Right lobe of liver (tissue), 6 donors: ENCODE results near the gene CAV1. TPM values are rescaled to one million over a fixed set of nuclear protein-coding genes. Genes with fewer than 3 reads are reported as not detected.
A peak's percentile ranks its signal among the peaks of the same experiment; 100 is the strongest.

Experiments used
- ATAC-seq, 4 donors: fragments of 200-7000 bp; cut with Tn5 transposase; one replicate each; pipeline ENCODE4 v1.9.1; 2020; ENCODE audit warnings: mild to moderate bottlenecking in 4 of 4, moderate library complexity in 4 of 4
- DNase-seq, 3 donors: peaks; one replicate each; pipeline ENCODE4 v3.0.0-alpha.2; 2020
- H3K27ac ChIP-seq, 3 donors: fragments of 200-600 bp; one replicate each; pipeline ENCODE4 v1.8.0; 2022
- H3K27me3 ChIP-seq, 2 donors: fragments of 200-600 bp; one replicate each; pipeline ENCODE4 v1.8.0; 2022
- H3K36me3 ChIP-seq, 4 donors: fragments of 200-600 bp; sonication (generic) in 1 of 4; one replicate each; pipeline versions ENCODE4 v1.5.1 to v1.8.0; 2017 to 2022; ENCODE audit warnings: control low read depth in 1 of 4
- H3K4me1 ChIP-seq, 4 donors: fragments of 200-600 bp; sonication (generic) in 1 of 4; one replicate each; pipeline versions ENCODE4 v1.5.1 to v1.8.0; 2017 to 2022; ENCODE audit warnings: control low read depth in 1 of 4
- H3K4me3 ChIP-seq, 3 donors: fragments of 200-600 bp; one replicate each; pipeline ENCODE4 v1.8.0; 2022
- H3K9me3 ChIP-seq, 4 donors: fragments of 200-600 bp; sonication (generic) in 1 of 4; one replicate each; pipeline versions ENCODE4 v1.5.1 to v1.8.0; 2017 to 2022; ENCODE audit warnings: control low read depth in 1 of 4
- POLR2A ChIP-seq: fragments of 450-650 bp; IDR thresholded peaks from one replicate; pipeline ENCODE4 v1.6.1; 2017; ENCODE audit warnings: antibody characterized with exemption, mild to moderate bottlenecking
- WGBS: methylation state at CpG from one replicate; pipeline ENCODE4 v1.1.6; 2018; ENCODE audit warnings: low coverage, low lambda C conversion rate; ENCODE audit not compliant: insufficient coverage; ENCODE audit errors: missing lambda C conversion rate; 5-methylcytosine and 5-hydroxymethylcytosine counted together
- intact Hi-C, 2 donors: fragments of 100-400 bp; cut with DNase I; formaldehyde crosslinking; loops; one replicate each; pipeline versions ENCODE4 v1.11.2 to v1.14.1; 2022
- total RNA-seq, 6 experiments: library from RNA; depleted of rRNA in 2 of 6; stranded (reverse); fragments of >200 nt in 2 of 6; fragmentation: NEBNext Ultra II Directional in 3 of 6; extraction: Animal tissue kit (Norgen Biotek cat#: 25700) in 3 of 6; gene quantifications; one replicate each; pipeline versions ENCODE4 v1.1.0 to v1.2.4, GENCODE V29; 2016 to 2023
- TF ChIP-seq, protein P1 (sequence below), 4 donors: fragments of 200-600 bp in 3 of 4; fragments of 450-650 bp in 1 of 4; IDR thresholded peaks; one replicate each; pipeline versions ENCODE4 v1.5.1 to v1.8.0; 2016 to 2022; ENCODE audit warnings: antibody characterized with exemption in 4 of 4, mild to moderate bottlenecking in 2 of 4
- donor health status: DM: no; HTN: yes; CAD: no.
- donor health status: DM: no; HTN: no; CAD: no.
- donor health status: DM: no; HTN: no; CAD: no.
- donor health status: DM: no; HTN: yes; CAD: no.
- donor health status: DM: no; HTN: yes; CAD: no.

CAV1 gene
- total RNA-seq, 6 experiments from 2014 or later, result 3.8 to 19.8 (median 9.0) TPM

DNA sequence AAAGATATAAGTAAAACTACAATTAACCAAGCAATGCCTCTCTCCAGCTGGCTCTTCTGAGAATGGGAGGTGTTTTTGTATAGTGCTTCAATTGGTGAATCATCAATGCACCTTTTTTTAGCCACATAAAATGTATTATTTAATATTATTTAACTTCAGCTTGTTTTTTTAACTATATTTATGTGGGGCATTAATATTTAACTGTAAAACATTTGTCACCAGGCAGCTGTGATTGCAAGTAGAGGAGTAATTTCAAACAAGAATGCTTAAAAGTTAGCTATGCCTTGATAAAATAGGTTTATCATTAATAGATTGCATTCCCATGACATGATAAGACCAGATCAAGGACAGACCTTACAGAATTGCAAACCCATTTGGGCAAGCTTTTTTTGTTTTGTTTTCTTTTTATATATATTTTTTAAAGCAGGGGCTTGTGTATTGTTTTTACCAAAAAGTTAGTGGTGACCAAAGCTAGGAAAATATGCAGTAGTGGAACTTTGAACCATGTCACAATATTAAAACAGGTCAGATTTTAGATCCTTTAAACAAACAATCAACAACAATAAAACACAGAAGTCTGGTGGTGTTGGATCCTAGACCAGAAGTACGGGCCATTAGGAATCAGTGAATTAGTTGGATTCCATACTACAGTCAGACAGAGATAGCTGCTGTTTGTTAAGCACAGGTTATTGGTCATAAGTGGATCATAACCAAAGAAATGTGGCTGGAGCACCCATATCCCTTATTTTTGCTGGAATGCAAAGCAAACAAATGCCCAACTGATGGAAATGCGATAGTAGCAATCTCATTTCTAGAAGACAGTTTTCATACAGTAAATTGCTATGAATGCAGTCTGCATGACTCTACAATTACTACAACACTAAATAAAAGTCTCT lies 22.4 kb upstream of the CAV1 start:
- H3K4me1 ChIP-seq, result peaks cover 0 to 18% (median 7%) of the 10 kb centered on the region in 4 donors
- DNase-seq (no peak), ATAC-seq (peak in 3 of 4 donors; percentile 8 to 42 (median 20))
- TF ChIP-seq, protein P1, sequence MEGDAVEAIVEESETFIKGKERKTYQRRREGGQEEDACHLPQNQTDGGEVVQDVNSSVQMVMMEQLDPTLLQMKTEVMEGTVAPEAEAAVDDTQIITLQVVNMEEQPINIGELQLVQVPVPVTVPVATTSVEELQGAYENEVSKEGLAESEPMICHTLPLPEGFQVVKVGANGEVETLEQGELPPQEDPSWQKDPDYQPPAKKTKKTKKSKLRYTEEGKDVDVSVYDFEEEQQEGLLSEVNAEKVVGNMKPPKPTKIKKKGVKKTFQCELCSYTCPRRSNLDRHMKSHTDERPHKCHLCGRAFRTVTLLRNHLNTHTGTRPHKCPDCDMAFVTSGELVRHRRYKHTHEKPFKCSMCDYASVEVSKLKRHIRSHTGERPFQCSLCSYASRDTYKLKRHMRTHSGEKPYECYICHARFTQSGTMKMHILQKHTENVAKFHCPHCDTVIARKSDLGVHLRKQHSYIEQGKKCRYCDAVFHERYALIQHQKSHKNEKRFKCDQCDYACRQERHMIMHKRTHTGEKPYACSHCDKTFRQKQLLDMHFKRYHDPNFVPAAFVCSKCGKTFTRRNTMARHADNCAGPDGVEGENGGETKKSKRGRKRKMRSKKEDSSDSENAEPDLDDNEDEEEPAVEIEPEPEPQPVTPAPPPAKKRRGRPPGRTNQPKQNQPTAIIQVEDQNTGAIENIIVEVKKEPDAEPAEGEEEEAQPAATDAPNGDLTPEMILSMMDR (IDR thresholded peaks at IDR 0.05), result no peak
- no peak for TF ChIP-seq POLR2A
- peak overlapping the region in 1 of 3 donors; percentile 1 for H3K4me3 ChIP-seq
- H3K9me3 ChIP-seq, result no peaks in the 10 kb centered on the region
- peaks cover 0 to 4% (median 0%) of the 10 kb centered on the region in 4 donors for H3K36me3 ChIP-seq
- peak overlapping the region; percentile 26 to 91 (median 91) for H3K27ac ChIP-seq
- intact Hi-C loops, result no loop called here
- H3K27me3 ChIP-seq, result no peaks in the 10 kb centered on the region
- 21% methylated on average over 2 of the region's 2 CpGs for WGBS

DNA sequence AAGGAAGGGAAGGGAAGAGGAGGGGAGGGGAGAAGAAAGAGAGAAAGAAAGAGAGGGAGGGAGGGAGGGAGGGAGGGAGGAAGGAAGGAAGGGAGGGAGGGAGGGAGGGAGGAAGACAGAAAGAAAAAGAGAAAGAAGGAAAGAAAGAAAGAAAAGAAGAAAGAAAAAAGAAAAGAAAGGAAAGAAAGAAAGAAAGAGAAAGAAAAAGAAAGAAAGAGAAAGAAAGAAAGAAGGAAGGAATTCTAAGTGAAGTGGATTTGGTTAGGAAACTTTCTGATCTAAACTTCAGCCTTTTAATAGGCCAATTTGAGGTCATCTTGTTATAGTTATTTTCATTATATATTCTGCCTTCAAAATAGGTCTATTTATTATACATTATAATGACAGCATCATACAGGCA lies 21.0 kb upstream of the CAV1 start:
- H3K36me3 ChIP-seq, result peaks cover 0 to 4% (median 0%) of the 10 kb centered on the region in 4 donors
- ATAC-seq (no peak), DNase-seq (no peak)
- H3K9me3 ChIP-seq, result no peaks in the 10 kb centered on the region
- H3K27me3 ChIP-seq, result no peaks in the 10 kb centered on the region
- no peak overlapping the region for H3K4me3 ChIP-seq
- no peak overlapping the region for H3K27ac ChIP-seq
- H3K4me1 ChIP-seq, result peaks cover 0 to 18% (median 7%) of the 10 kb centered on the region in 4 donors
- intact Hi-C loops, result no loop called here
- no peak for TF ChIP-seq POLR2A
- TF ChIP-seq, protein P1 (IDR thresholded peaks at IDR 0.05), result no peak

DNA sequence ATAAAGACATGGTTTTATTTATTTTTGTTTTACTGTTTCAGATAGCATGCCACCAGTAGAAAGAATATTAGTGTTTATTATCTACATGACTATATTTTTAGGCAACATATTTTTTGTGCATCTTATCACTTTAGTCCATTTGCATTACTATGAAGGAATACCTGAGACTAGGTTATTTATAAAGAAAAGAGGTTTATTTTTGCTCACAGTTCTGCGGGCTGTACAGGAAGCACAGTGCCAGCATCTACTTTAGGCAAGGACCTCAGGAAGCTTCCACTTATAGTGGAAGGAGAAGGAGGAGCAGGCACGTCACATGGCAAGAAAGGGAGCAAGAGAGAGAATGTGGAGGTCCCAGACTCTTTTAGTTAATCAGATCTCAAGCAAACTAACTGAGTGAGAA lies 19.6 kb upstream of the CAV1 start:
- whole genome bisulfite sequencing, result 78% methylated on average over 2 of the region's 2 CpGs
- no peak overlapping the region for H3K27ac ChIP-seq
- no peak for ATAC-seq
- intact Hi-C loops, result no loop called here
- no peak overlapping the region for H3K4me3 ChIP-seq
- H3K27me3 ChIP-seq, result no peaks in the 10 kb centered on the region
- peaks cover 0 to 18% (median 7%) of the 10 kb centered on the region in 4 donors for H3K4me1 ChIP-seq
- DNase-seq, result no peak
- peaks cover 0 to 4% (median 0%) of the 10 kb centered on the region in 4 donors for H3K36me3 ChIP-seq
- no peaks in the 10 kb centered on the region for H3K9me3 ChIP-seq
- TF ChIP-seq, protein P1 (IDR thresholded peaks at IDR 0.05), result no peak
- TF ChIP-seq POLR2A, result no peak

DNA sequence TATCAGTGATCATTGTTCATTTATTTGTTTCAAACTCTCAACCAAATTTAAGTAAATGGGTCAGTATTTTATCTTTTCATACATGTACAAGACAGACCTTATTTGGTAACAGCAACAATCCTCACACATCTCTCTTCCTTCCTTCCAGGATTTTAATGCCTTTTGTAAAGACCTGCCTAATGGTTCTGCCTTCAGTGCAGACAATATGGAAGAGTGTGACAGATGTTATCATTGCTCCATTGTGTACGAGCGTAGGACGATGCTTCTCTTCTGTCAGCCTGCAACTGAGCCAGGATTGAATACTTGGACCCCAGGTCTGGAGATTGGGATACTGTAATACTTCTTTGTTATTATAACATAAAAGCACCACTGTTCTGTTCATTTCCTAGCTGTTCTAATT lies 19.0 kb upstream of the CAV1 start:
- no peak overlapping the region for H3K4me3 ChIP-seq
- intact Hi-C loops, result no loop called here
- 65% methylated on average over 3 of the region's 3 CpGs for WGBS
- no peaks in the 10 kb centered on the region for H3K27me3 ChIP-seq
- H3K27ac ChIP-seq, result no peak overlapping the region
- TF ChIP-seq POLR2A, result no peak
- TF ChIP-seq, protein P1 (IDR thresholded peaks at IDR 0.05), result no peak
- no peaks in the 10 kb centered on the region for H3K9me3 ChIP-seq
- peaks cover 0 to 4% (median 0%) of the 10 kb centered on the region in 4 donors for H3K36me3 ChIP-seq
- H3K4me1 ChIP-seq, result peaks cover 0 to 18% (median 7%) of the 10 kb centered on the region in 4 donors
- DNase-seq, result no peak
- no peak for ATAC-seq
